WERI-Rb-1 (cell line): ENCODE measurements around the gene MYO1B.

Experiments used
- DNase-seq: peaks from one replicate; pipeline ENCODE4 v3.0.0-alpha.2; 2020
- H3K27ac ChIP-seq: fragments of 250-450 bp; sonication (Bioruptor Pico); 2 replicates; pipeline ENCODE4 v1.5.1; 2020; ENCODE audit warnings: mild to moderate bottlenecking, moderate library complexity
- H3K27me3 ChIP-seq: fragments of 250-450 bp; sonication (Bioruptor Pico); 2 replicates; pipeline ENCODE4 v1.5.1; 2021; ENCODE audit warnings: mild to moderate bottlenecking, low read depth, moderate library complexity; ENCODE audit not compliant: insufficient read depth, severe bottlenecking
- H3K36me3 ChIP-seq: fragments of 250-450 bp; sonication (Bioruptor Pico); 2 replicates; pipeline ENCODE4 v1.5.1; 2020; ENCODE audit warnings: mild to moderate bottlenecking, moderate library complexity
- H3K4me3 ChIP-seq: 2 replicates; pipeline ENCODE4 v1.5.1; 2011; ENCODE audit warnings: low read depth, mild to moderate bottlenecking, control low read depth, low read length
- H3K9me3 ChIP-seq: fragments of 250-450 bp; sonication (Bioruptor Pico); 2 replicates; pipeline ENCODE4 v1.5.1; 2021; ENCODE audit warnings: mild to moderate bottlenecking, moderate library complexity; ENCODE audit not compliant: severe bottlenecking
- CTCF ChIP-seq: IDR thresholded peaks from 2 replicates; pipeline ENCODE4 v1.5.1; 2011; ENCODE audit warnings: low read depth, mild to moderate bottlenecking, control low read depth, inconsistent platforms, low read length

The MYO1B gene

GRCh38 chr2:191365089-191365488, 119.9 kb downstream of the MYO1B start:
- Histone ChIP-seq H3K36me3 (peaks cover 4% of the 10 kb centered on the region), H3K9me3 (no peaks in the 10 kb centered on the region), H3K4me3 (no peak overlapping the region), H3K27ac (no peak overlapping the region), H3K27me3 (no peaks in the 10 kb centered on the region)
- TF ChIP-seq CTCF = no peak
- no peak for DNase-seq

GRCh38 chr2:191366199-191366598, 121.0 kb downstream of the MYO1B start:
- TF ChIP-seq CTCF = no peak
- H3K4me3 ChIP-seq = no peak overlapping the region
- H3K27ac ChIP-seq = no peak overlapping the region
- DNase-seq = no peak
- H3K36me3 ChIP-seq = peaks cover 4% of the 10 kb centered on the region
- no peaks in the 10 kb centered on the region for H3K9me3 ChIP-seq
- no peaks in the 10 kb centered on the region for H3K27me3 ChIP-seq

- TF ChIP-seq CTCF = no peak
Measured at GRCh38 chr2:191369034-191369433, 123.8 kb downstream of the MYO1B start.

GRCh38 chr2:191374366-191374765, 129.2 kb downstream of the MYO1B start:
- no peak for TF ChIP-seq CTCF
- Histone ChIP-seq H3K9me3 (no peaks in the 10 kb centered on the region), H3K36me3 (no peaks in the 10 kb centered on the region; the same call in 1 of the 2 replicates), H3K27me3 (no peaks in the 10 kb centered on the region), H3K27ac (no peak overlapping the region), H3K4me3 (no peak overlapping the region)
- DNase-seq = no peak

More at GRCh38 chr2:191369034-191369433, 123.8 kb downstream of the MYO1B start:
- peaks cover 4% of the 10 kb centered on the region for H3K36me3 ChIP-seq
- H3K4me3 ChIP-seq = no peak overlapping the region
- no peak for DNase-seq
- H3K9me3 ChIP-seq = no peaks in the 10 kb centered on the region
- no peaks in the 10 kb centered on the region for H3K27me3 ChIP-seq
- no peak overlapping the region for H3K27ac ChIP-seq

- no peak for DNase-seq
- TF ChIP-seq CTCF = no peak
- no peaks in the 10 kb centered on the region for H3K9me3 ChIP-seq
Measured at GRCh38 chr2:191374939-191375338, 129.7 kb downstream of the MYO1B start.

GRCh38 chr2:191376981-191377629, 131.9 kb downstream of the MYO1B start:
- no peak for DNase-seq
- Histone ChIP-seq H3K4me3 (no peak overlapping the region), H3K27ac (no peak overlapping the region), H3K36me3 (no peaks in the 10 kb centered on the region; the same call in 1 of the 2 replicates), H3K9me3 (no peaks in the 10 kb centered on the region), H3K27me3 (no peaks in the 10 kb centered on the region)
- no peak for TF ChIP-seq CTCF

More at GRCh38 chr2:191374939-191375338, 129.7 kb downstream of the MYO1B start:
- no peaks in the 10 kb centered on the region for H3K27me3 ChIP-seq
- no peak overlapping the region for H3K27ac ChIP-seq
- no peaks in the 10 kb centered on the region; the same call in 1 of the 2 replicates for H3K36me3 ChIP-seq
- H3K4me3 ChIP-seq = no peak overlapping the region
